Loucy (cell line): Measurements from ENCODE around the gene CHURC1.

Experiments
- H2AFZ ChIP-seq: fragments of 200-600 bp; sonication (generic); 2 replicates; pipeline ENCODE4 v1.6.0; 2016; ENCODE audit warnings: antibody characterized with exemption, mild to moderate bottlenecking, low read length, moderate library complexity
- H3F3A ChIP-seq: fragments of 200-600 bp; 2 replicates; pipeline ENCODE4 v1.6.0; 2016; ENCODE audit warnings: antibody characterized with exemption, low read depth, mild to moderate bottlenecking
- H3K27me3 ChIP-seq: fragments of 200-600 bp; sonication (generic); 2 replicates; pipeline ENCODE4 v1.6.1; 2014; ENCODE audit warnings: low read length, mild to moderate bottlenecking; ENCODE audit not compliant: insufficient read depth, poor library complexity, severe bottlenecking
- H3K36me3 ChIP-seq: fragments of 200-600 bp; sonication (generic); 2 replicates; pipeline ENCODE4 v1.6.1; 2016; ENCODE audit warnings: low read length; ENCODE audit not compliant: insufficient read depth
- H3K4me1 ChIP-seq: fragments of 200-600 bp; sonication (generic); 2 replicates; pipeline ENCODE4 v1.5.1; 2014; ENCODE audit warnings: low read length, mild to moderate bottlenecking; ENCODE audit not compliant: insufficient read depth, poor library complexity, severe bottlenecking
- H3K4me2 ChIP-seq: fragments of 200-600 bp; sonication (generic); 2 replicates; pipeline ENCODE4 v1.6.0; 2014; ENCODE audit warnings: antibody characterized with exemption, low read length, low read depth, mild to moderate bottlenecking; ENCODE audit not compliant: poor library complexity, severe bottlenecking
- H3K4me3 ChIP-seq: fragments of 200-600 bp; sonication (generic); 2 replicates; pipeline ENCODE4 v1.5.1; 2014; ENCODE audit warnings: low read length, mild to moderate bottlenecking, mixed read lengths; ENCODE audit not compliant: poor library complexity, severe bottlenecking
- H3K79me2 ChIP-seq: fragments of 200-600 bp; sonication (generic); 2 replicates; pipeline ENCODE4 v1.6.1; 2014; ENCODE audit warnings: low read length; ENCODE audit not compliant: insufficient read depth
- H3K9ac ChIP-seq: fragments of 200-600 bp; sonication (generic); 2 replicates; pipeline ENCODE4 v1.6.0; 2014; ENCODE audit warnings: mild to moderate bottlenecking, low read depth, low read length, moderate library complexity; ENCODE audit not compliant: poor library complexity, severe bottlenecking
- H3K9me2 ChIP-seq: fragments of 200-600 bp; sonication (generic); replicated peaks from 2 replicates; pipeline ENCODE4 v1.6.1; 2016; ENCODE audit warnings: low read depth, low read length, mixed read lengths
- H3K9me3 ChIP-seq: fragments of 200-600 bp; sonication (generic); 2 replicates; pipeline ENCODE4 v1.6.1; 2014; ENCODE audit warnings: mild to moderate bottlenecking, antibody characterized with exemption, low read length, low read depth; ENCODE audit not compliant: insufficient read depth
- H4K20me1 ChIP-seq: fragments of 200-600 bp; sonication (generic); 2 replicates; pipeline ENCODE4 v1.6.0; 2014; ENCODE audit warnings: antibody characterized with exemption, low read length, mild to moderate bottlenecking; ENCODE audit not compliant: insufficient read depth, poor library complexity, severe bottlenecking
- CTCF ChIP-seq: fragments of 200-600 bp; sonication (generic); conservative IDR thresholded peaks from 2 replicates; pipeline ENCODE4 v1.5.1; 2014; ENCODE audit warnings: mild to moderate bottlenecking, antibody characterized with exemption, low read length
- EZH2phosphoT487 ChIP-seq: fragments of 200-600 bp; IDR thresholded peaks from 2 replicates; pipeline ENCODE4 v1.6.1; 2018; ENCODE audit warnings: antibody characterized with exemption, mild to moderate bottlenecking, moderate library complexity, borderline replicate concordance

Gene CHURC1

DNA sequence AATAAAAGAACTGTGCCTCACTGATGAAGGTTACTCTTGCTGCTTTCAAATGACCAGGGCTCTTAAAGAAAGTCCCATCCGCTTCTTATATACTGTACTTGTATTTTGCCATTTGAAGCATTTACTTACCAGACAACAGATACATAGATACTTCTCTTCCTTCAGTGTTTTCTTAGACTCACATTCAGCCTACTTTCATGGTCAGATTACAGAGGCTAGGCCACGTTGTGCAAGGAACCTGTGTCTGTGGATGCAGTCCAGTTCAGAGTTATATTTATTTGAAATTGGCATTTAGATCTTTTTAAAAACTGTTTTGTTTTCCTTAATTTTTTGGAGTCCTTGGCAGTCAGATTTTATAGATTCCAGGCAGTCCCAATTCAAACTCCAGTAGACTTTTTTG lies 6.2 kb downstream of the CHURC1 start:
- no peaks in the 10 kb centered on the region for H3K27me3 ChIP-seq
- H3F3A ChIP-seq, result no peaks in the 10 kb centered on the region
- TF ChIP-seq EZH2phosphoT487 (no peak), CTCF (no peak)

GRCh38 chr14:64923015-64923414 lies 8.8 kb downstream of the CHURC1 start:
- Histone ChIP-seq H3K4me2 (no peak overlapping the region), H3K36me3 (no peaks in the 10 kb centered on the region), H3K4me3 (no peak overlapping the region), H3F3A (peaks cover 3% of the 10 kb centered on the region; the same call in 1 of the 2 replicates), H3K79me2 (peaks cover 4% of the 10 kb centered on the region; the same call in 1 of the 2 replicates), H3K27me3 (no peaks in the 10 kb centered on the region), H4K20me1 (no peaks in the 10 kb centered on the region), H2AFZ (no peak overlapping the region), H3K4me1 (peaks cover 24% of the 10 kb centered on the region), H3K9me2 (no peaks in the 10 kb centered on the region), H3K9ac (no peak overlapping the region), H3K9me3 (no peaks in the 10 kb centered on the region)
- no peak for TF ChIP-seq CTCF
- TF ChIP-seq EZH2phosphoT487, result no peak

More for the DNA sequence above, 6.2 kb downstream of the CHURC1 start:
- H3K9ac ChIP-seq, result no peak overlapping the region
- no peak overlapping the region for H3K4me2 ChIP-seq
- peaks cover 30% of the 10 kb centered on the region for H3K79me2 ChIP-seq
- H3K4me1 ChIP-seq, result peaks cover 13% of the 10 kb centered on the region
- peaks cover 4% of the 10 kb centered on the region for H4K20me1 ChIP-seq
- H3K9me3 ChIP-seq, result no peaks in the 10 kb centered on the region
- no peak overlapping the region for H2AFZ ChIP-seq
- H3K9me2 ChIP-seq, result no peaks in the 10 kb centered on the region
- no peaks in the 10 kb centered on the region for H3K36me3 ChIP-seq
- no peak overlapping the region for H3K4me3 ChIP-seq

GRCh38 chr14:64926398-64926995 lies 12.2 kb downstream of the CHURC1 start:
- H3K36me3 ChIP-seq, result peaks cover 7% of the 10 kb centered on the region; the same call in 1 of the 2 replicates
- H3K9me2 ChIP-seq, result no peaks in the 10 kb centered on the region
- peaks cover 45% of the 10 kb centered on the region for H3K4me1 ChIP-seq
- H4K20me1 ChIP-seq, result no peaks in the 10 kb centered on the region
- peak overlapping the region; percentile 71 for H3K4me2 ChIP-seq
- H3F3A ChIP-seq, result peaks cover 15% of the 10 kb centered on the region
- no peaks in the 10 kb centered on the region for H3K9me3 ChIP-seq
- H3K9ac ChIP-seq, result peak overlapping the region; percentile 37
- H3K4me3 ChIP-seq, result peak overlapping the region; percentile 28
- H3K27me3 ChIP-seq, result no peaks in the 10 kb centered on the region
- no peak for TF ChIP-seq CTCF
- no peak for TF ChIP-seq EZH2phosphoT487
- H3K79me2 ChIP-seq, result peaks cover 13% of the 10 kb centered on the region; the same call in 1 of the 2 replicates
- no peak overlapping the region for H2AFZ ChIP-seq
